Muscle layer of duodenum (tissue), 2 donors: ENCODE data around the gene RBFOX1.

ENCODE experiments used
- H3K27ac ChIP-seq: one replicate; pipeline ENCODE4 v1.7.0; 2013; ENCODE audit warnings: mild to moderate bottlenecking, low read length
- H3K27me3 ChIP-seq: one replicate; pipeline ENCODE4 v1.7.0; 2013; ENCODE audit warnings: low read depth, mild to moderate bottlenecking, control low read depth, low read length
- H3K36me3 ChIP-seq, 2 donors: one replicate each; pipeline ENCODE4 v1.7.0; 2013; ENCODE audit warnings: low read length in 2 of 2, control low read depth in 1 of 2, mild to moderate bottlenecking in 1 of 2; ENCODE audit not compliant: insufficient read depth in 2 of 2, control insufficient read depth in 1 of 2
- H3K4me1 ChIP-seq, 2 donors: one replicate each; pipeline ENCODE4 v1.7.0; 2013; ENCODE audit warnings: low read length in 2 of 2, mild to moderate bottlenecking in 2 of 2, control low read depth in 1 of 2, moderate library complexity in 1 of 2; ENCODE audit not compliant: insufficient read depth in 2 of 2, control insufficient read depth in 1 of 2
- H3K4me3 ChIP-seq, 2 donors: one replicate each; pipeline ENCODE4 v1.7.0; 2013; ENCODE audit warnings: low read length in 2 of 2, low read depth in 1 of 2, mild to moderate bottlenecking in 1 of 2
- H3K9me3 ChIP-seq, 2 donors: one replicate each; pipeline ENCODE4 v1.7.0; 2013; ENCODE audit warnings: low read length in 2 of 2, control low read depth in 1 of 2, mild to moderate bottlenecking in 1 of 2; ENCODE audit not compliant: control insufficient read depth in 1 of 2
- donor health status: healthy.

The RBFOX1 gene

DNA sequence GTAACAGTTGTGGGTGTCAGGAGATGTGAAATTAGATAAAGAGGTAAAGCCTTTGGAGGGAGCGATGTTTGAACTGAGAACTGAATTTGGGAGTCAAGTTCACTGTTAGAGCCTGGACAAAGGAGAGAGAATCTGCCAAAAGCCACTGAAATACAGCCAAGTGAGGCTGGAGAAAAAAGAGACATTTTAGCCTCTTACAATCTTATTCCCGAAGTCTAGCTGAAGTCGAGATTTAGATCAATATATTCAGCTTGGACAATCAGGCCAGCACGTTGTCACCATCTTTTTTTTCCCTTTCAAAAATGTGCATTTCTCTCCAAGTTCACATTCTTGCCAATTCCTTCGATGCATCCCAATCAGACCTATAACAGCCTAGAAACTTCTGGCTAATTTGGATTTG lies 312.2 kb downstream of the RBFOX1 start:
- H3K27ac ChIP-seq: no peak overlapping the region
- H3K4me1 ChIP-seq: no peaks in the 10 kb centered on the region
- no peak overlapping the region for H3K4me3 ChIP-seq
- H3K36me3 ChIP-seq: no peaks in the 10 kb centered on the region
- no peaks in the 10 kb centered on the region for H3K27me3 ChIP-seq
- no peaks in the 10 kb centered on the region for H3K9me3 ChIP-seq

DNA sequence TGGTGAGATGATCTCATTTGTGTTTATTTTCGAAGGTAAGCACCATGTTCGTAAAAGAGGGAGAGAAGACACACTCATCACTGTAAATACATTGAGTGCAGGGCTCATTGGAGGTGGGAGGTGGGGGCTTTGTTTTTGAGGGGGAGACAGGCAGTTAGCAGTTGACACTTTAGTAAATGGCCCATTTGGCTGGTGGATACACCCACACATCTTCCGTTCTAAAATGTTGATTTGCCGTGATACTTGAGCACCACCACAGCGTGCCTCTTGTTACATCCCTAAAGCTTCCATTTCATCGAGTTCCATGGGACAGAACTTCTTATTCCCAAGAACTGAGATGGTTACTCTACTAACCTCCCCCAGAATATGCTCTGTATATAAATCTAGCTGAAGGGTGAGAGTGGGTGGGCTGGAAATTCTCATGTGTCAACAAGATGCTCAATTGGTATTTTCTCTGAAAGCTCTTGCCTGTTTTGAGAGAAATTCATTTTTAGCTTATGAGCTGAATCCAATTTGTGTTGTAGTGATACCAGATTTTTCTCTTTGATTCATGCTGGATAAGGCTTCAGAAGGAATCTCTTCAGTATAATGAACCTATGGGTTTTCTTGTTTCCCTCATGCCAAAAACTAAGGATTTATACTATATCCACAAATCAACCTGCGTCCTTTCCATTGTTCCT lies 314.3 kb downstream of the RBFOX1 start:
- no peaks in the 10 kb centered on the region for H3K27me3 ChIP-seq
- no peaks in the 10 kb centered on the region for H3K4me1 ChIP-seq
- H3K36me3 ChIP-seq: no peaks in the 10 kb centered on the region
- no peaks in the 10 kb centered on the region for H3K9me3 ChIP-seq
- no peak overlapping the region for H3K27ac ChIP-seq
- H3K4me3 ChIP-seq: no peak overlapping the region

DNA sequence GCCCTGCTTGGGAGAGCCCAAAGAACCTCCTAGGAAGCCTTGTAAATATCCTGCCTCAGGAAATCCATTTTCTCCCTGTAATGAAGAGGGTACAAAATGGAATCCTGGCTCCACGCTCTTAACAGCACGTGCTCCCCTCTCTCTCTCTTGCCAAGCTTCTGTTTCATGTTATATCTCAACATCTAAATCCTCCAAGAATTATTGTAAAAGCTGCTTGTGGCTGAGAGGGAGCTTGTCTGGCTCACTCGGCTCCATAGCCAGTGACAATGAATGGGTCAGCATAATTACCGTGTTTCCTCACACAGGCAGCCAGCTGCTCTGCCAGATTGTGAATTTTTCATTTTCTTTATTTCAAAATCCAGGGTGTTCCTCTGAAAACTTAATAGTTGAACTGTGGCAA lies 317.8 kb downstream of the RBFOX1 start:
- H3K4me1 ChIP-seq: no peaks in the 10 kb centered on the region
- H3K36me3 ChIP-seq: no peaks in the 10 kb centered on the region
- H3K27ac ChIP-seq: no peak overlapping the region
- no peak overlapping the region for H3K4me3 ChIP-seq
- H3K9me3 ChIP-seq: no peaks in the 10 kb centered on the region
- no peaks in the 10 kb centered on the region for H3K27me3 ChIP-seq

DNA sequence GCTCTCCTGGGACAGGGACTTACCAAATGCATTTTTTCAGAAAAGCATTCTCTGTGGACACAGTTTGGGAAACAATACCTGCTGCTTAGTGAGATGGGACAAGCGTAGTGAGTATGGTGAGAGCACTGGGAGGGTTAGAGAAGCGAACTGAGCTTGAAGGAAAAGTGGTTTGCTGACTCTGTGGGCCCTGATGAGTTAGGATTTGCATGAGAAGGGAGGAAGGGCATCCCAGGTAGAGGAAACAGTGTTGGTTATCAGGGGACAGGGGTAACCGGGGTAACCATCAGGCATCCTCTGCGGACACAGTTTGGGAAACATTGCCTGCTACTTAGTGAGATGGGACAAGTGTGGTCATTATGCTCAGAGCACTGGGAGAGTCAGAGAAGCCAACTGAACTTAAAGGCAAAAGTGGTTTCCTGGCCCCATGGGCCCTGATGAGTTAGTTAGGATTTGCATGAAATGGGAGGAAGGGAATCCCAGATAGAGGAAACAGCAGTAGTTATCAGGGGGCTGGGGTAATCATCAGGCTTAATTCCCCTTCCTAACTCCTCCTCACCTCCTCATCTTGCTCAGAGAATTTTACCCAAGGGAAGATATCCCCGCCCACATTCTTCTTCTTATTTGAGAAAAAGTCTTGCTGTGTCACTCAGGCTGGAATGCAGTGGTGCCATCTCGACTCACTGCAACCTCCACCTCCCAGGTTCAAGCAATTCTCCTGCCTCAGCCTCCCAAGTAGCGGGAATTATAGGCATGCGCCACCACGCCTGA lies 319.3 kb downstream of the RBFOX1 start:
- Histone ChIP-seq H3K9me3 (no peaks in the 10 kb centered on the region), H3K36me3 (no peaks in the 10 kb centered on the region), H3K4me3 (no peak overlapping the region), H3K27me3 (no peaks in the 10 kb centered on the region), H3K27ac (no peak overlapping the region), H3K4me1 (no peaks in the 10 kb centered on the region)

DNA sequence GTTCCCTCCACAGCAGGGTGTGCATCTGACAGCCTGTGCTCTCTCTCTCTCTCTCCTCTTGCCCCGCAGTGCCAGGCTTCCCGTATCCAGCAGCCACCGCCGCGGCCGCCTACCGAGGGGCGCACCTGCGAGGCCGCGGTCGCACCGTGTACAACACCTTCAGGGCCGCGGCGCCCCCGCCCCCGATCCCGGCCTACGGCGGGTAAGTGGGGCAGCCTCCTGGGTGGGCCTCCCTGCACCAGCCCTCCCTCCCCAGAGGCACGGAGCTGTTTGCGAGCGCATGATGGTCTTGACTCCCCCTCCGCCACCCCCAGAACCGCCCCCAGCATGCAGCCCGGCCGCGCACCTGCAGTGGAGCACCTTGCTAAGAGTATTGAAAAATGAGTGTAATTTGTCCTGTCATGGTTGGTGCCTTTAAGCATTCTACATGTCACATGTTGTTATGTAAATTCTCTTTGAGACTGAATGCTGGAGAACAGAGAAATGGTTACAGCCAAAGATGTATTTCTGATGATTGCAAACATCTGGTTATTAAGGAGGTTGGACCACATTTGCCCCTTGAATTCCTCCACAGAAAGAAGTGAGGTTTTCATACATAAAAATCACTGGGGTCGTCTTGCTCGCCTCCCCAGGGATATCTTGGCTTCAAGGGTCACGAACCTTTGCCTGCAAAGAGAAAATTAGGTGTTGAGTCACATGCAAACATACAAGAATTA lies 321.3 kb downstream of the RBFOX1 start:
- no peak overlapping the region for H3K4me3 ChIP-seq

DNA sequence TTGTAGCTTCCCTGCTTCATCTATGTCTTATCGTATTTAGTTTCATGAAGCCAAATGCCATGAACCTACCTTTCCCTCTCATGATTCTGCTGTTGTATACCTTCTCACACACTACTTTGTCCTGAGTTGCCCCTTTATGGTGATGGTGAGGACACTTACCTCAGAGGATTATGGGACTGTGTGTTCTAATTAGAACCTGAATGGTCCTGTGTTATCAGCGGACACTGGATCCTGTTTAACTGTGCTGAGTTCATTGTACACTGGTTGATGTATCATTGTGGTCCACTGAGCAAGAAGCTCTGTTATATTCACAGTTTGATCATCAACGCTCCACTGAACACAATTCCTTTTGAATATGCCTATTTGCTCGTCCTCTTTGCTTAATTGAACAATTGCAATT lies 343.0 kb downstream of the RBFOX1 start:
- H3K36me3 ChIP-seq: no peaks in the 10 kb centered on the region
- H3K4me1 ChIP-seq: no peaks in the 10 kb centered on the region
- H3K27me3 ChIP-seq: no peaks in the 10 kb centered on the region
- no peak overlapping the region for H3K27ac ChIP-seq
- no peaks in the 10 kb centered on the region for H3K9me3 ChIP-seq
- no peak overlapping the region for H3K4me3 ChIP-seq

More for the DNA sequence above, 321.3 kb downstream of the RBFOX1 start:
- Histone ChIP-seq H3K27ac (no peak overlapping the region), H3K36me3 (no peaks in the 10 kb centered on the region), H3K27me3 (no peaks in the 10 kb centered on the region), H3K9me3 (no peaks in the 10 kb centered on the region), H3K4me1 (no peaks in the 10 kb centered on the region)

DNA sequence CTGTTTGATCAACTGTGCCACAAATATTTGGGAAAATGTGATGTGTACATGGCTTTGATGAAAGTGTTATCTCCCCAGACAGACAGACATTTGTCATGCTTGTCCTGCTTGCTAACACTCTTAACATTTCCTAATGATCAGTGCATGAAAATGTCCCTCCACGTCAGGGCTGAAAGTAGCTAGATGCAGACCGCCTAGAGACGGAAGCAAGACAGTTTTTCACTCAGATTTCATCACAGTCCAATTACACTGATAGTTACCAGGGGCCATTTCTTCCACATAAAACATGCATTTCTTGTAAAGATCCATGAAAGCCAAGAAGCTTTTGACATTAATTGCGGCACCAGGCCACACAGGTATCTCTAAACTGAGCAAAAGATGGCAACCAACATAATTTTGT lies 347.7 kb downstream of the RBFOX1 start:
- H3K27me3 ChIP-seq: no peaks in the 10 kb centered on the region
- H3K27ac ChIP-seq: no peak overlapping the region

DNA sequence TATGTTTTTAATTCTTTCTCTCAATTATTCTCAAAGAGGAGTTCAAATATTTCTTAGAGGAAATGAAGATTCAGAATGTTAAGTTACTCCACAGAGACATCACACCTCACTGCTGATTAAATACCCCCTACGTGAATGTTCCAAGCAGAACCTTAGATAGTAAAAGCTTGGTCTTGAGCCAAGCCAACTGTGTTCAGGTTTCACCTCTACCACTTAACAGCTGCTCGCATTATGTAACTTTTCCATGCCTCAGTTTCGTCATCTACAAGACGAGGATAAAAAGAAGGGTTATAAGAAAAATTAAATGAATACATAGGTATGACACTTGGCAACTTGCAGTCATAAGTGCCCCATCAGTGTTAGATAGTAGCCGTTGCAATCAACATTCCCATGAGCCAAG lies 356.2 kb downstream of the RBFOX1 start:
- Histone ChIP-seq H3K36me3 (no peaks in the 10 kb centered on the region), H3K4me3 (no peak overlapping the region), H3K27me3 (no peaks in the 10 kb centered on the region), H3K27ac (no peak overlapping the region), H3K4me1 (no peaks in the 10 kb centered on the region), H3K9me3 (no peaks in the 10 kb centered on the region)

More for the DNA sequence above, 347.7 kb downstream of the RBFOX1 start:
- no peaks in the 10 kb centered on the region for H3K9me3 ChIP-seq
- no peak overlapping the region for H3K4me3 ChIP-seq
- no peaks in the 10 kb centered on the region for H3K4me1 ChIP-seq
- no peaks in the 10 kb centered on the region for H3K36me3 ChIP-seq

DNA sequence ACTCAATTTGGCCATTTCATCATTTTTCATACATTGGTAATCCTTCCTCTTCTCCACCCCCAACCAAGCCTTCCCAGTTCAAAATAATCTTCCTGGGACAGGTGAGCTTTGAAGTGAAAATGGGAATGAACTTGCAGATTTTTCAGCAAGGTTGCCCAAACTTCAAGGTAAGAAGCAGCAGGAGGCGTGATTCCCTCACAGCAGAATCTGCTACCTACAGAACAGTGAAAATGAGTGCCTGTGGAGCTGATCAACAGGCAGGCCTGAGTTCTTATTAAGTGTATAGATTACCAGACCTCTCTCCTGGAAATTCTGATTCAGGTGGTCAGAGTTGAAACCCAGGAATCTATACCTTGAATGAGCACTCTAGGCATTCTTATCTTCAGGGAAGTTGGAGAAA lies 356.6 kb downstream of the RBFOX1 start:
- H3K4me1 ChIP-seq: no peaks in the 10 kb centered on the region
- H3K36me3 ChIP-seq: no peaks in the 10 kb centered on the region
- H3K27me3 ChIP-seq: no peaks in the 10 kb centered on the region
- H3K27ac ChIP-seq: no peak overlapping the region
- no peak overlapping the region for H3K4me3 ChIP-seq
- H3K9me3 ChIP-seq: no peaks in the 10 kb centered on the region

DNA sequence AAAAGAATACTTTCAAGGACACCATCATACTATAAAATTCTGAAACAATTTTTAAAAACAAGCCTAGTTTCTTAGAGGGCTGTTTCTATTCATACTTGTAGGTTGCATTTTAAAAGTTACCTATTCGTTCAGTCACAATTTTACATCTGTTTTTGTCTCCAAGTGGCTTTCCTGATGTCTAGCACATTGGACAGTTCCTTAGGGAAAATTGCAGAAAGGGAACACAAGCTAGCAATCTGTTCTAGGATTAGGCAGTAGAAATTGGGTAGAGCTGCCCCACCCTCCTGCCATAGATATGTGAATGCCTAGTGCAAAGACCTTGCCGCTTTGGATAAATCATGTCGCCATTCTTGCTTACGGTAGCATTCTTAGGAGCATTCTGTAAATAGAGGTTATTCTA lies 358.9 kb downstream of the RBFOX1 start:
- no peaks in the 10 kb centered on the region for H3K9me3 ChIP-seq
- no peak overlapping the region for H3K4me3 ChIP-seq

DNA sequence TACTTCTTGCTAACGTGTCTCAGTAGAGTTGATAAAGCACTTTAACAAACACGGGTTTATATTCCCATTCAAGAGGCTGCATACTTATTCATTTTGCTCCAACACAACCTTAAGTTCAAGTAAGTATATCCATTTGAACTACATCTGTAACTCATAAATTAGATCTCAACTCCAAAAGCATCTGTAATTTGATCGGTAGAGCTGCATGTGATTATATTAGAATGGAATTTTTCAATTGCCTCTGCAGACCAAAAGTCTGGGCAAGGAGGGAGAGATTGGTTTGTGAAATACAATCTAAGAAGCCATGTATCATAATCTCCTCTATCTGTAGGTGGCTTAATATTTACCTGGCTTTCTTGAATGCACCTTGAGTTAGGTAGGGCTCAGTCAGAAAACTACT lies 371.0 kb downstream of the RBFOX1 start:
- Histone ChIP-seq H3K36me3 (no peaks in the 10 kb centered on the region), H3K27ac (no peak overlapping the region), H3K4me1 (no peaks in the 10 kb centered on the region), H3K9me3 (no peaks in the 10 kb centered on the region), H3K27me3 (no peaks in the 10 kb centered on the region), H3K4me3 (no peak overlapping the region)

More for the DNA sequence above, 358.9 kb downstream of the RBFOX1 start:
- Histone ChIP-seq H3K27ac (no peak overlapping the region), H3K36me3 (no peaks in the 10 kb centered on the region), H3K27me3 (no peaks in the 10 kb centered on the region), H3K4me1 (no peaks in the 10 kb centered on the region)
